Right hindlimb (tissue), 1 donor: ENCODE results near the gene RNASET2.

Source experiments
- DNase-seq: peaks from one replicate; pipeline ENCODE4 v3.0.0-alpha.2; 2018

Gene RNASET2

DNA sequence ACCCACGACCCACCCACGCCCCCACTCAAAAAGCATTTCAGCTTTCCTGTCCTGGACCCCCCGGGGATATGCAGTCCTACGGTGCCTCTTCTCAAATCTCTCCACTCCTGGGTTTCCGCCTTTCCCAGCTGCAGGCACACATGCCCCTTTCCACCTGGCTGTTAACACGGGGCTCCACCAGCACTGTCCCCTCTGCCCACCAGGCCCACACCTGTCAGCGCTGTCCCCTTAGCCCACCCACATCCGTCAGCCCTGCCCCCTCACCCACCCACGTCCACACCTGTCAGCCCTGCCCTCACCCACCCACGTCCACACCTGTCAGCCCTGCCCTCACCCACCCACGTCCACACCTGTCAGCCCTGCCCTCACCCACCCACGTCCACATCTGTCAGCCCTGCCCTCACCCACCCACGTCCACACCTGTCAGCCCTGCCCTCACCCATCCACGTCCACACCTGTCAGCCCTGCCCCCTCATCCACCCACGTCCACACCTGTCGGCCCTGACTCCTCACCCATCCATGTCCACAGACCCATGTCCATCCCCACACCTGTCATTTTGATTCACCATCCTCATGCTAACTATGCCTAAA, 11.6 kb downstream of the RNASET2 start:
- no peak for DNase-seq

DNA sequence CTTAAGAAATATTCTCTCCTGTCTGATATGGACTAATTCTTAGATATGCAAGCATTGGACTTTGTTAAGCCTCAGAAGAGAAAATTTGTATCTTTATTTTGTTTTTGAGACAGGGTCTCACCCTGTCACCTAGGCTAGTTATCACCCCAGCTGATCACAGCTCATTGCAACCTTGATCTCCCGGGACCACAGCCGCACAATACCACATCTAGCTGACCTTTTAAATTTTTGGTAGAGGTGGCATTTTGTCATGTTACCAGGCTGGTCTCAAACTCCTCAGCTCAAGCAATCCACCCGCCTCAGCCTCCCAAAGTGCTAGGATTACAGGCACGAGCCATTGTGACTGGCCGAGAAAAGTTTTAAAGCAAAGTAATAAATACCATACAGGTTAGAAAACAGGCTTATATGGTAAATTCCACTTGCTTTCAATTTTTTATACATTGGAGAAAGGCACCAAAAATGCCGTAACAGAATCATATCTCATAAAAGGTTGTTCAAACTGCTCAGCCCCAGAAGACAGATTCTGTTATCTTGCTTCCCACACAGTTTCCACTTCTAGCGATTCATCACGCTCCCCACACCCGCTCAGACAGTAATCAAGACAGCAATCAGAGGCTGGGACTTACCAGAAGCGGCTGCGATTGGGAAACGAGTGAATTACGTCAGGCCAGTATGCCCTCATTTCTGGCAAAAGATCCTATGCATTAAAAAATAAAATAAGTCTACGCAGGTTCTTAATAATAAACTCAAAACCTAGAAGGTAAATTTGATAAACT, 13.8 kb downstream of the RNASET2 start:
- DNase-seq: no peak

DNA sequence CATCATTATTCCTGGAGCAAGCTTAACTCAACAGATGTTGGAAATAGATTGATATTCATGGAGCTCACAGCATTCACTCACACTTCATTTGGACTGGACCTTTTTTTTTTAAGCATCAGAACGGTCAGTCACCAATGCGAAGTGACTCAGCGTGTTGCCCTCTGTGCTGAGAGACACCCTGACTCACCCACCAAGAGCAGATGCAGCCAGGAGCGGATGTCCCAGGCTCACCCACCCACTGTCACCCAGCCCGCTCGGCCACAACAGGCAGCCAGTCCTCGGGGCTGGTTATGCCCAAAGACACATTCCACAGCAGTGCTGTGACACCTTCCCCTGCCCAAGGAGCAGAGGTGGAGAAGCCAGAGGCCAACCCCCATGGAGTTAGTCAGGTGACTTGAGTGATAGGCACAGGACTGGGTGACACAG, 15.7 kb downstream of the RNASET2 start:
- no peak for DNase-seq

DNA sequence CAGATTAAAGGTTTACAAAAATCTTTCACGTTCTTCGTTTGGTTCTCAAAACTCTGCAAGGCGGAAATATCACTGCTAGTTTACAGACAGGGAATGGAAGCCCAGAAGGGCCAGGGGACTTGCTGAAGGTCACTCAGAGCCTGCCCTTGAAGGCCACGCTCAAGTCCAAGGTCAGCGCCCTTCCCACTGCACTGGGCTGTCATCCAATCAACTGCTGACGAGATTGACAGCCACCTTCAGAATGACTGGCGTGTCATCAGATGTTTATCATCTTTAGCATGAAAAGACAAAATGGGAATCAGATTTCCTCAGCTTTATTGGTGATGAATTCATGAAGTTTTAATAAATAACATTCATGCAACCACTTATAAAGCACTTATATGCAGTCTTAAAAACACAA, 16.5 kb downstream of the RNASET2 start:
- DNase-seq: no peak

DNA sequence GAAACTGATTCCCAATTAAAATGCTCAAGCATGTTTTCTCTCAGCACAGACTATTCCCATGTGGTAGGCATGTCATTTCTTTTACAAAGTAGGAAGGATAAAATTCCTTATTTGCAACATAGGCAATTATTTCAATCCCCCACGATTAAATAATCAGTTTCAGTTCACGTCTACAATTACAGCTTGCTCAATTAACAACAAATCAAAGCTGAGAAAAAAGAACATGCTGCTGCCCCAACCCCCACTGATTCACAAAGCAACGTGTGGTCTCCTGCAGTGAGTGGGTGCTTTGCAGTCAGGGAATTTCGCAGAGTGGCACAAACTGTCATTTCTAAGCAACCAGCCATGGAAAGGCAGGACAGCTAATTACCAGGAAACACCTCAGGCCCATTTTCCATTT, 17.0 kb downstream of the RNASET2 start:
- no peak for DNase-seq

DNA sequence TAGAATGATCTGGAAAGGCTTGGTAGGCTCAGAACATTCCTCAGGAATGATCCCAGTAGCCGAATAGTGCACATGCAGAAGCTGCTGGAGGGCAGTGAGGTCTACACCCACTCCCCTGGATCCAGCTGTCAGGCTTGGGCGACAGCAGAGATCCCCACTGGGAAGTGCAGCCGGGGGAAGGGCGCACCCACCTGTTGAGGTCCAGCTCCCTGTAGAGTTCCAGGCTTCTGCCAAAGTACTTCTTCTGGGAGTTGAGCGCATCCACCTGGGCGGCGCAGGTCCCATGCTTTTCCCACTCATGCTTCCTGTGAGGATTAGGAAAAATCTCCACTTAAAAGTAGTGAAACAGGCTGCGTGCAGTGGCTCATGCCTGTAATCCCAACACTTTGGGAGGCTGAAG, 17.6 kb downstream of the RNASET2 start:
- no peak for DNase-seq

DNA sequence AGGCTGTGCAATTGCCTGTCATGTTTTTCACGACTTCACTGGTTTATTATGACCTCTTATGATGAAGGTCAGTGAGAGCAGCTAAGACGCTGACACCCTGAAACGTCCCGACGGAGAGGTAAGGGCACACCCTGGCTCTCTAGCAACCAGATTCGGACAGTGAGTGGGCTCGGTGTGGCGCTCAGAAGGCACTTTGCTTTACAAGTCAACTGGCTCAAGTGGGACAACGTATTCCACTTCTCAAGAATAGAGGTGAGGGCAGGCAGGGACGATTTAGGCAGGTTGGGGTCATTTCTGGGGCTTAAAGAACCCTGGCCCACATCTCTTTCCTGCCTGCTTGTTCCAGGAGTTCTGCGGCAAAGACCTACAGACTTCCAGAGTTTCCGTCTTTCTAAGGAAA, 18.2 kb downstream of the RNASET2 start:
- DNase-seq: no peak

DNA sequence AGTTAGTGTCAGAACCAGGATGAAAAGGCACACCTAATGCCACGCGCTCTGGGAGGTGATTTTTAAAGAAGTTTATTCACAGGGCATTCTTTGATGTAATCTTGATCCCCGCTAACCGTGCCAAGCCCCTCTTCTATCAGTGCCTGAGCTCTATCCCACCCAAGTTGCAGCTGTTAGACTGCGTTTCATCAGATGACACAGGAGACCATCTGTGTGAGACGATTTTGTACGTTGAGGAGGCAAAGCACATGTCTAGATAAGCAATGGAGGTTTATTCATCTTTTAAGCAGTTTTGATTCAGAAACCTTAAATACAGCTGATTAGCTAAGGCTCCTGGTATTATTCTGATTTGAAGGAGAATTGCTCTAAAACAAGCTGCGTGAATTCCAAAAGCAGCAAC, 18.6 kb downstream of the RNASET2 start:
- DNase-seq: no peak

DNA sequence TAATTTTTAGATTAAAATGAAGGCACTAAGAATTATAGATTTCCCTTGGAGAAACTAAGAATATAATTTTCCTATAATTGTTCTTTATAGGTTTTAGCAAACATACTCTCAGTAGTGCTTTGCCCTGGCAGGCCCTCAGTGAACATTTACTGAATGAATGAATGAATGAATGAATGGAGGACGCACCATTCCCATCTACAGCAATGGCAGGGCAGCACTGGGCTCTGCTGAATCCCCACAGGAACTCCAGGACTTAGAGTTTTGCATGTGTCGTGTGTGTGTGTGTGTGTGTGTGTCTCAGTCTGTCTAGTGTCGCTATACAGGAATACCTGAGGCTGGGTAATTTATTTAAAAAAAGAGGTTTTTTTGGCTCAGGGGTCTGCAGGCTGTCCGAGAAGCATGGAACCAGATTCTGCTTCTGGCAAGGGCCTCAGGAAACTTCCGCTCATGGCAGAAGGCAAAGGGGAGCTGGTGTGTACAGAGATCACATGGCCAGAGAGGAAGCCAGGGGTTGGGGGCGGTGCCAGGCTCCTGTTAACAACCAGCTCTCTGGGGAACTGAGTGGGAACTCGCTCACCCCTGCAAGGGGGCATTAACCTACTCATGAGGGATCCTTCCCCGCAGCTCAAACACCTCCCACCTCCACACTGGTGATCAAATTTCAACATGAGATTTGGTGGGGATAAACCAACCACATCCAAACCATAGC, 20.1 kb downstream of the RNASET2 start:
- DNase-seq: no peak

DNA sequence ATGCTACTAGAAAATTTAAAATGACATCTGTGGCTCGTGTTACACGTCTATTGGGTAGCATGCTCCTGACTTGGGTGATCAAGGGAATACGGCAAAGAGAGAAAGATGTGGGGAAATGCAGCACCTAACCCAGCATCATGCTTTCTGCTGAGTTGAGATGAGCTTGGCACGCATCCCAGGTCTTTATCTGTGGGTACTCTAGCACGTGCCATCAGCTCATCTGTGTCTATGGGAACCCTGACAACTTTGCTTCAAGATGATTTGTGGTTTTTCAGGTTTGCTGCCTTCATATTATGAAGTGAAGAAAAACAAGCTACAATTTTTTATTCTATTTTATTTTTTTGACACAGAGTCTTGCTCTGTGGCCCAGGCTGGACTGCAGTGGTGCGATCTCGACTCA, 21.0 kb downstream of the RNASET2 start:
- DNase-seq: no peak

DNA sequence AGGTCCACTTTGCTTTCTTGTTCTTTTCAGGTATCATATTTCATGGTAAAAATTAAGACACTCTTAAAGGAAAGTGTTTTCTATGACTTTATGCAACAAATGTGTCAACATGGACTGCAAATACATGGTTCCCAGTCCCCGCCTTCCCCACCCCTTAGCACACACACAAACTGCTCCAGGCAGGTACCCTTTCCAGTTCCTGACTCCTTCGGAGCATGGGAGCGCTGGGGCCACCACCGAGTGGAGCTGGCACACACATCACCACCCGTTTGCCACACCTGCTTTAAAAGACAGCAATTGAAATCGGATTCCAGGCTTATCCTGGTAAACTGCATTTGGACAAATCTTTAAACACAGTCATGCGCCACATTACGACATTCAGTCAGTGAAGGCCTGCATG, 22.2 kb downstream of the RNASET2 start:
- DNase-seq: no peak

DNA sequence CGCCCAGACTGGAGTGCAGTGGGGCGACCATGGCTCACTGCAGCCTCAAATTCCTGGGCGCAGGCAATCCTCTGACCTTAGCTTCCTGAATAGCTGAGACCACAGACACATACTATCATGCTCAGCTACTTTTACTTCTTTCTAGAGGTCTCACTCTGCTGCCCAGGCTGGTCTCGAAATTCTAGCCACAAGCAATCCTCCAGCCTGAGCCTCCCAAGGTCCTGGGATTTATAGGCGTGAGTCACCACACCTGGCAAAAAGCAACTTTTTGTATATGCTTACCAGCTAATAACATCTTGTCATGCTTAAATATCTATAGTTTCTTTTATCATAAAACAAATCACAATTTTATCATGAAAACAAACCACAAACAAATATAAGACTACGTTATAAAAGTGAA, 23.0 kb downstream of the RNASET2 start:
- DNase-seq: no peak

DNA sequence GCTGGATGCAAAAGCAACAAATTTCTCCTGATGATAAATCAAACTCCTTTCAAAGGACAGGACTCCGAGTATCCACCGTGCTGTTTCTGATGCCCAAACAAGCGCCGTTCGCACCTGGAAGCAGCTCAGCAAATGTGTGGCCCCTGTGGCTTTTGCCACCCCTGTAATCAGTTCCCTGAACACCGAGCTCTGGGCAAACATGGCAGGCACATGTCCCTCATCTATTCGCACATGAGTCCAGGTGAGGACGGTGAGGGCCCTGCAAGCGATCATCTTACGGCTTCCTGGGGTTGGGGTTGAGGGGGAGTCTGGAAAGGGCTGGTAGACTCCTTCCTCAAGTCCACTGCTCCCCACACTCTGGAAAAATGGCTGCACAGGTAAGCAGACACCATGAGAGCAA, 23.7 kb downstream of the RNASET2 start:
- no peak for DNase-seq

DNA sequence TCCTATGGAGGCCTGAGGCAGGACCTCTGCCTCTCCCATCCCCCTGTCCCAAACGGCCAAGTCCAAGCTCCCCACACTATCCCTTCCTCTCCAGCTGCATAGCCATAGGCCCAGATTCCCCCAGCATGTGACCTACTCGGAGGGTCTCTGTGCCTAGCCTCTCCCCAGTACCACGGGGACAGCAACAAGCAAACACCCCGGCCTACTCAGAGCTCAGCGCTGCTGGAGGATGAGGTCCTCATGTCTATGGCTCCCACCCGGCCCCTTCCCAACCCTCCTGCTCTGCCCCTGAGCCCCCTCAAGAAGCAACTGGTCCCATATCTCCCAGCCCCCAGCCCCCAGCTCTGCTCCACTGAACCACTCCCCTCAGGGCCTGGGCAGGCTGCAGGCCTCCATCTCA, 24.2 kb downstream of the RNASET2 start:
- no peak for DNase-seq

DNA sequence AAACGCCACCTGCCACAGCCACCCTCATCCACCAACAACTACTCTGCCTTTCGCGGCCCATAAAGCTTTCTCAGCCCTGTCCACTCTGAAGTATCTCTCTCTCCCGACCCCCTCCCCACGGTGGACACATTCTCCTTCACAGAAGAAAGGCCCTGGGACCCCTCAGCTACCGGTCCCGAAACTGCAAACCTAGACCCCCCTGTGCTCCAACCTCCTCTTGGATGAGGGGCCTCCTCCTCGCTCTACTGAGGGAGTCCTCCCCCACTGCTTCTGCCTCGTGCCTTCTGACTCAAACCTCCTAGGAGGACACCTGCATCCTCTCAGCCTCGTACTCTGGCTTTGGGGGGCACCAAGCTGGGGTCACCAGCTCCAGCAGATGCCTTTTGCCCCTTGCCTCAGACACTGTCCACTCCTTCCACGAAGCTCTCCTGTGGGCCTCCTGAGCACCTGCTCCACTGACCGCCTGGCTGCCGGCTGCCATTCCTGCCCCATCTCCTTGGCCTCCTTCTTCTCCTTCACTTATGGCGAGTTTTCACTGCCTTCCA, 24.9 kb downstream of the RNASET2 start:
- DNase-seq: no peak

DNA sequence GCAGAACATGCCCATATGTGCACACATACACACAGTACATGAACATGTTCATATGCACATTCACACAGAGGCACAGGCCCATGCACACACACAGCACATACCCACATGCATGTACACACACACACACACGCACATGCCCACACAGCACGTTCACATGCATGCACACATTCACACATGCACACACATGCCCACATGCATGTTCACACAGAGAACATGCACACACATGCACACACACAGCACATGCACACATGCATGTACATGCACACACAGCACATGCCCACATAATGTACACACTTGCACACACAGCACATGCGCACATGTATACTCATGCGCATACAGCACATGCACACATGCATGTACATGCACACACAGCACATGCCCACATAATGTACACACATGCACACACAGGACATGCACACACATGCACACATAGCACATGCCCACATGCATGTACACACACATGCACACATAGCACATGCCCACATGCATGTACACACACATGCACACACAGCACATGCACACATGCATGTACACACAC, 25.9 kb downstream of the RNASET2 start:
- DNase-seq: no peak

DNA sequence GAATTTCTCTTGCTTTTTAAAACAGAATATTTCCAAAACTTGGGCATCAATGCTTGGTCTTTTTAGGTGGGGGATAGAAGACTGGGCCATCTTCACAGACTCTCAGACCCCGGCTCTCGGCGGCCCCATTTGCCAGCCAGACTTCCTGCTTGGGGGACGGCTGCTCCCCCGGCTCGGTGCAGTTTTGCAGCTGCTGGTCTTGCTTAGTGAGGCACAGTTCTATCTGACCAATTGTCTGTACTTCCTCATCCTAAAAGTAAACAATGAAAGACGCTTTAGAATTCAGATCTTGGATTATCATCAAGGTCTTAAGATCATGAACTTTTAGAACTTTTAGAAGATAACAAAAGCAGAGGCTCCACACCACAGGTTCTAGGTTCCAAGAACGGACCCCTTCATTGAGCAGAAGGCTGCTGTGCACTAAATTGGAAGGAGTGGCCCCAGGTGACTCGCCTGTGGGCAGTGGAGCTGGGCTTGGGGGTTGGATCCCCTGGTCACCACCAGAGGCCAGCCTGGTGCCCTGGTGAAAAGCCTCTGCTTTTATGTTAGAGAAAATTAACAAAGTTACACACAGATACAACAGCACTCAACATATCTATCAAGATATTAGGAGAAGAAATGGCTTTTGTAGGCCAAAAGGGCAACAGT, 26.7 kb downstream of the RNASET2 start:
- no peak for DNase-seq

DNA sequence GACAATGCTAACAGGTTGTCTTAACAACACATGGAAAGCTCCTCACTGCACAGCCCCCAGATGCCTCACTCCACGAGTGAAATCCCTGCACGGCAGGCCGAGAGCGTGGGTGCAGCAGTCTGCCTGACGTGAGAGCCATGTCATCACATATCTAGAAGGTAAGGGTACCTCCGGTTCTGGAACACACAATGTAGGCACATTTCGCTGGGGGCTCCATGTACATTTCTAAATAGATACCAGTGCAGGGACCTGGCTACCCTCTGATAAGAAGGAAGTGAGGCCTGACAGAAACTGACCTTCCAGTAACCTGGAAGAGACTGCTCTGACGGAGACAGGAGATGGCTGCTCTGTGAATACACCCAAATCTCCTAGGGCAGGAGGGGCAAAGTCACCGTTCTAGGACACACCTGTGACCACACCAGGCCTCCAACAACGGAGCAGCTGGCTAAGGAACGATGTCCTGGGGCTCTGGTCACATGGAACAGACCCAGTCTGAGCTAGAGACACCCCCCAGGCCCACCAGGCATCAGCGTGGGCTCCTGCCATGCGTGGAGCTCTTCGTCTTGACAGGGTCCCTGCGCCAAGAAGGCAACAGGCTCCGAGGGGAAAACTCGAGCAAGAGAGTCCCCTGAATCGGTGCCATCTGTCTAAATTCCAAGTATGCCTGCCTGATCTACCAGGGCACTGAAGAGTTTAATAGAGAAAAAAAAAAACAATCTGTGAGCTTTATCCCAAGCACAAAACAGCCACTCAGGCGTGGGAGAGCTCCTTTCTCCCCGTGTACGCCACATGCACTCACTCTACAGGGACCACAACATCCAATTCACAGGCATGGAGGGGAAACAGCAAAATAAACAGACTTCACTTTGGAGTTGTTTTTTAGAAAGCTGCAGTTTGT, 27.5 kb downstream of the RNASET2 start:
- DNase-seq: no peak

DNA sequence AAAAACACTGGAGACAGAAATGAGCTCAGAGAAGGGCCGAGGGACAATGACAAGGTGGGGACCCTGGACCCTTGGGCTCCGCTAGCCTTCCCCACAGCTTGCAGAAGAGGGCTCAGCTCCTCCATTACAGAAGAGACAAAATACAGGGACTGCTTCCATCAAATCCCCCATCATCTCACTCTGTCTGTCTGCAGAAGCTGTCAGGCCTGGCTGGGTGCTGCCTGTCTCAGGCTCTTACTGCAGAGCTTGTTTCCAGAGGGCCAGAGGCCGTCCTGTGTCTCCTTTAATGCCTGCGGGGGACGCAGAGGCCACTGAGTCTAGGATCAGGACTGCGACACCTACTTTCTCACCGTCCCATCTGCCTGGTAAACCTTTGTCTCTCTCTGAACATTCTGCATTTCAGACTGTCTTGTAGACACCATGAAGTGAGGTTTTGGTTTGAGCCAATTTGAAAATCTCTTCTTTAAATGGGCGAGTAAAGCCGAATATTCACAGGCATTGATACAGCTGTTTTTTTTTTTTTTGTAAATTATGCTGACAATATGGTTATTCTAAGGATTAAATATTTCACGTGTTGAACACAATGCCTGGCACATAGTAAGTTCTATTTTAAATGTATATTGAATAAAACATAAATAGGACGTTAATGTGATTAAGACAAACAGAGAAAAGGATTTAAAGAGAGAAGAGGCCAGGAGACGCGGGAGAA, 28.3 kb downstream of the RNASET2 start:
- no peak for DNase-seq

DNA sequence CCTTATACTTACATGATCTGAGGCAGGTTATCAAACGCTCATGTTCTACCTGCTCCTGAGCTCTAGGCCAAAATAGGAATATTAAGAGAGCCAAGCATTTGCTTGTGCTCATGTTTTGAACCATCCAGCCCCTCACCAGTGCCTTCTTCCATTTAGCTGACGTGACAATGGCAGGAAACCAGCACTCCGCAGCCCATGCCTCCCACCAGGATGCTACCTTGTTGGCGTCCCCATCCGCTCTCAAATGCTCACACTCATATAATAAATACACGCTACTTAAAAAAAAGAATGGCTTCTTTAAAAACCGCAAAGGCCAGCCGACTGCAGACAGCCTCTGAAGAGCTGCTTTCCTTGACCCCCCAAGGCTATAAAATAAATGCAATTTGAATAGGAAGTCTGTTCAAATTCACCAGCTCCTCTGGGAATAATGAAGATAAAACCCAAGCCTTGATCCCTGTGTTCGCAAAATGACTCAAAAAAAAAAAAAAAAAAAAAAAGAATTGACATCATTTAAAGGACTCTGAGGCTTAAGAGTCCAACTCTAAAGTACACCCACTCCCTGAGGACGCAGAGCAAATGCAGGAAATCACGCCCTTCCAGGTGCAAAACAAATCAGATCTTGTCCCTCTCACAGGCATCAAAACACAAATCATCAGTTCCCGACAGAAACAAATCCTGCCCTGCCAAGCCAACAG, 29.0 kb downstream of the RNASET2 start:
- no peak for DNase-seq

DNA sequence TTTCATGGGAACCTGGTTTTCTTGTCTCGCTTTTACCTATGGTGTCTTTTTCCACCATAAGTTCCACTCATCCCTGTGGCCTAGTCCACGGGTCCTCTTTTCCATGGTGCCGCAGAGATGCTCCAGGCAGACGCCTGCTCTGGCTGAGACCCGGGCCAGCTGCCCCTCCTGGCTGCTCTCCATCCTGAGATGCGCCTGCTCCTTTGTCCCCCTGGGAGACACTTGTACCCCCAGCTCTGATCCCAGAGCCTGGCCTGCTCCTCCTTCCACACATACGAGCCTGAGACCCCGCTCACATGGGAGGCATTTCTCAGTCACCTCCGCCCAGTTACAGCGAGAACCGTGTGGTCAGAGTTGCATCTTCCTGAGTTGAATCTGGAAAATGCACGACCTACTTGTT, 29.6 kb downstream of the RNASET2 start:
- no peak for DNase-seq
